Smooth muscle cell (in vitro differentiated cells): ENCODE data around the gene PELI3. TPM values are rescaled to one million over a fixed set of nuclear protein-coding genes. Genes with fewer than 3 reads are reported as not detected.
A peak's percentile ranks its signal among the peaks of the same experiment; 100 is the strongest.

Experiments
- DNase-seq: peaks from one replicate; lab custom pipeline; 2025; ENCODE audit not compliant: unreplicated experiment; lab: John Stamatoyannopoulos, UW
- H2AFZ ChIP-seq: fragments of 200-600 bp; sonication (generic); 2 replicates; pipeline ENCODE4 v1.6.0; 2016; ENCODE audit warnings: antibody characterized with exemption, low read depth, mild to moderate bottlenecking
- H3F3A ChIP-seq: fragments of 200-600 bp; sonication (generic); 2 replicates; pipeline ENCODE4 v1.6.0; 2017; ENCODE audit warnings: antibody characterized with exemption, low read depth
- H3K27ac ChIP-seq: fragments of 200-600 bp; sonication (generic); 2 replicates; pipeline ENCODE4 v1.5.1; 2016; ENCODE audit warnings: low read depth, mild to moderate bottlenecking
- H3K27me3 ChIP-seq: fragments of 200-600 bp; sonication (generic); 2 replicates; pipeline ENCODE4 v1.6.1; 2016; ENCODE audit warnings: low read depth, mild to moderate bottlenecking
- H3K36me3 ChIP-seq: fragments of 200-600 bp; sonication (generic); 2 replicates; pipeline ENCODE4 v1.5.1; 2016; ENCODE audit warnings: low read depth
- H3K4me1 ChIP-seq: fragments of 200-600 bp; sonication (generic); 2 replicates; pipeline ENCODE4 v1.5.1; 2016; ENCODE audit warnings: low read depth
- H3K4me2 ChIP-seq: fragments of 200-600 bp; sonication (generic); 2 replicates; pipeline ENCODE4 v1.6.0; 2016; ENCODE audit warnings: mild to moderate bottlenecking
- H3K4me3 ChIP-seq: fragments of 200-600 bp; sonication (generic); 2 replicates; pipeline ENCODE4 v1.5.1; 2016; ENCODE audit warnings: mild to moderate bottlenecking
- H3K79me2 ChIP-seq: fragments of 200-600 bp; sonication (generic); 2 replicates; pipeline ENCODE4 v1.6.0; 2016; ENCODE audit warnings: low read depth, mild to moderate bottlenecking
- H3K9ac ChIP-seq: fragments of 200-600 bp; sonication (generic); 2 replicates; pipeline ENCODE4 v1.6.0; 2016; ENCODE audit warnings: low read depth
- H3K9me3 ChIP-seq: fragments of 200-600 bp; sonication (generic); replicated peaks from 2 replicates; pipeline ENCODE4 v1.5.1; 2016; ENCODE audit warnings: low read depth
- H4K20me1 ChIP-seq: fragments of 200-600 bp; sonication (generic); 2 replicates; pipeline ENCODE4 v1.6.0; 2016; ENCODE audit warnings: low read depth
- CTCF ChIP-seq: fragments of 200-600 bp; sonication (generic); IDR thresholded peaks from 2 replicates; pipeline ENCODE4 v1.5.1; 2017; ENCODE audit warnings: borderline replicate concordance, mild to moderate bottlenecking, antibody characterized with exemption; ENCODE audit not compliant: insufficient read depth, poor library complexity, severe bottlenecking
- WGBS: methylation state at CpG from one replicate; pipeline ENCODE4 v1.1.7; 2016; ENCODE audit warnings: low lambda C conversion rate; 5-methylcytosine and 5-hydroxymethylcytosine counted together
- polyA plus RNA-seq: library from polyadenylated mRNA; unstranded; fragments of >200 nt; fragmentation: Nextera tagmentation; extraction: Ambion mirVana; gene quantifications from 2 replicates; pipeline ENCODE4 v1.2.1, GENCODE V29; 2016
- total RNA-seq: library from RNA; depleted of rRNA; stranded (reverse); fragments of >200 nt; gene quantifications from 2 replicates; pipeline ENCODE4 v1.2.3, GENCODE V29; 2014

The PELI3 gene
- total and polyA plus RNA-seq, 2 experiments from 2014 or later: 2.1 to 9.4 TPM

DNA sequence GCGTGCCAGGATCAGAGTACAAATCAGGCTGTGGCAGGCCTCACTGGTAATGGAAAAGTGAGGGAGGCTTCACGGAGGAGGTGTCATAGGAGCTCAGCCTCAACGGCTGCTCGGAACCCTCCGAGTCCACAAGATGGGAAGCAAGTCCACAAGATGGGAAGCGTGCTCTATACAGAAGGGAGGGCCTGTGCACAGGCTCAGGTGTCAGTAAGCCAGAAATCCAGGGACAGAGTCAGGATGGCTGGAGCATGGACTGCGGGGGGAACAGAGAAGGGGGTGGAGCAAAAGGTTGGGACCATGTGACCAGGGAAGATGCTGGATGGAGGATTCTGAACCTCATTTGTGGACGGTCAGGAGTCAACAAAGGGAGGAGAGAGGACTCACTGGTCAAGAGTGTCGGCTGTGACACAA, 10.1 kb downstream of the PELI3 start:
- Histone ChIP-seq H3K4me1 (no peaks in the 10 kb centered on the region), H3K4me3 (no peak overlapping the region), H3K79me2 (peaks cover 4% of the 10 kb centered on the region), H4K20me1 (no peaks in the 10 kb centered on the region), H3K9ac (no peak overlapping the region), H3K36me3 (no peaks in the 10 kb centered on the region), H3K27ac (no peak overlapping the region), H3K4me2 (no peak overlapping the region), H3K27me3 (no peaks in the 10 kb centered on the region), H2AFZ (no peak overlapping the region), H3K9me3 (no peaks in the 10 kb centered on the region), H3F3A (no peaks in the 10 kb centered on the region)
- TF ChIP-seq CTCF: no peak
- WGBS: 85% methylated on average over 9 of the region's 9 CpGs
- no peak for DNase-seq

DNA sequence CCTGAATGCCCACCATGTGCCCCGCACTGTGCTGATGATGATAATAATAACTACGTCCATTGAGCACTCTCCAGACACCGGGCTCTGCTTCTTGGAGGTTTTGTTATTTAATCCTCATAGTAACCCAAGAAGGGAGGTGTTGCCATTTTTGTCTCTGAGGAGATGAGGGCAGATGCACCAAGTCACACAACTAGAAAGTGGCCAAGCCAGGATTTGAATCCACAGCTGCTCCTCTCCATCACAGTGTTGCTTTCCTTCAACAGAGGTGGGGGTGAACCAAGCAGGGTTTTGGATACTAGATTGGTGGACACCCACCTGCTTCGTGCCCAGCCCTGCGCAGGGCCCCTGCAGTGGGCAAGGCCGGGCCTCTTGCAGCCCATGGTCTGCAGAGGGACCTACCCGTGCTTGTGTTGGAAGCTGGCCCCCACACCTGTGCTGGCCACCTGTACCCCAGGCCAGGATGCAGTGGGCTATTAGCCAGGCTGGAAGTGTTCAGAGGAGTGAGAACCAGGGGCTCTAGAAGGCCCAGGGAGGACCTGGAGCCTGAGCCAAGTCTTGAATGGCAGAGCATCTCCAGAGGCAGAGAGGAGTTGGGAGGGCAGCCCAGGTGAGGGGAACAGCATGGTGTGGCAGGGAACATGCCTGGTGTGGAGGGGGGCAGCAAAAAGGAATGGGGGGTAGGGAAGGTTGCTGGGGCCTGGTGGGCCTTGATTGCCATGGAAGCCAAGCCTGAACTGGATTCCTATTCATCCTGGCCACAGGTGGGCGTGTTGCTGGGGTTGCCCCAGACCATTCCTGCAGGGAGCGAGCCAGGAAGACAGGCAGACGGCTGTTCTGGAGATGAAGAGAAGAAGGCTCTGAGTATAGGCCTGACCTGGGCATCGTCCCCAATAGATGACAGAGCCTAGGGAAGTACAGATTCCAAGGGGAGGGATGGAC, 10.8 kb downstream of the PELI3 start:
- H3K27me3 ChIP-seq: no peaks in the 10 kb centered on the region
- no peak overlapping the region for H3K4me2 ChIP-seq
- no peaks in the 10 kb centered on the region for H3K36me3 ChIP-seq
- no peak for TF ChIP-seq CTCF
- H3K27ac ChIP-seq: no peak overlapping the region
- no peaks in the 10 kb centered on the region for H4K20me1 ChIP-seq
- H3K4me3 ChIP-seq: no peak overlapping the region
- no peaks in the 10 kb centered on the region for H3K9me3 ChIP-seq
- 89% methylated on average over 11 of the region's 11 CpGs for WGBS
- H3F3A ChIP-seq: no peaks in the 10 kb centered on the region
- no peaks in the 10 kb centered on the region for H3K4me1 ChIP-seq
- no peak overlapping the region for H2AFZ ChIP-seq
- no peak for DNase-seq
- peaks cover 4% of the 10 kb centered on the region for H3K79me2 ChIP-seq
- no peak overlapping the region for H3K9ac ChIP-seq

DNA sequence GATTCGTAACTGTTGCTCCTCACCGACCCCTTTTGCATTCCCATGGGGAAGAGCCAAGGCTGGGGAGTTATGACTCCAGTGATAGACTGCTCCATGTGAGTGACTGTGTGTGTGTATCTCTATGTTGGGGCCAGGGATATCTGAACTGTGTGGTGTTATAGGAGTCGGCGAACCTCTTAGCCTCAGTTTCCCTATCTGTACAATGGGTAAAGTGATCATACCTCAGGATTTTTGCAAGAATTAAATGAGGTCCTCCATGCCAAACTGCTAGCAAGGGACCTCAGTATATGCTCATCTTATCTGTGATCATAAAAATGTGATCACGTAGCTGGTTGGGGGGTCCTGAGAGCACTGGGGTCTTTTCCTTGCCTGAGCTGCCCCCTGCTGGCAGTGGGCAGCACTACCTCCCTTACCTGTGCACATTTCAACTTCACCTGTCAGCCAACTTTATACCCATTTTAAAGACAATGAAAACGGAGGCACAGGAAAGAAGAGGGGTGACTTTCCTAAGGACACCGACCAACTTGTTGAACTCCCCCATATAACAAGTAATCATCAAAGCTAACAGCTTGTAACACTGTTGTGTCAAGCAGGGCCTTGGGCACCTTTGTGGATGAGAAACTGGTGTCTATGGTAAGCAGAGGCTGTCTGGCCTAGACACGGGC, 12.2 kb downstream of the PELI3 start:
- H3K4me1 ChIP-seq: no peaks in the 10 kb centered on the region
- H3K27me3 ChIP-seq: no peaks in the 10 kb centered on the region
- peak overlapping the region; percentile 88 for H3K4me3 ChIP-seq
- H3K36me3 ChIP-seq: no peaks in the 10 kb centered on the region
- no peak for DNase-seq
- 61% methylated on average over 8 of the region's 8 CpGs for WGBS
- H3K27ac ChIP-seq: peak overlapping the region; percentile 86
- H3K9ac ChIP-seq: peak overlapping the region; percentile 91
- H3K9me3 ChIP-seq: no peaks in the 10 kb centered on the region
- H3K4me2 ChIP-seq: peak overlapping the region; percentile 93
- TF ChIP-seq CTCF: peak; percentile 81
- H3K79me2 ChIP-seq: peaks cover 4% of the 10 kb centered on the region
- H4K20me1 ChIP-seq: no peaks in the 10 kb centered on the region
- no peak overlapping the region for H2AFZ ChIP-seq
- H3F3A ChIP-seq: no peaks in the 10 kb centered on the region
